GM21367 (cell line): ENCODE measurements around the gene AFF1.
"Not testable (repeated sequence)": the region's sequence is repeated elsewhere in the genome, so short reads cannot be mapped to it uniquely, and the experiment has no call there.

Experiments used
- ATAC-seq: cut with Tn5 transposase; IDR thresholded peaks from one replicate; pipeline ENCODE4 v1.9.1; 2021; ENCODE audit not compliant: unreplicated experiment

The AFF1 gene

GRCh38 chr4:87134122-87134521, 199.3 kb downstream of the AFF1 start:
- no peak for ATAC-seq

GRCh38 chr4:87141428-87141827, 206.6 kb downstream of the AFF1 start:
- no peak for ATAC-seq

GRCh38 chr4:87144356-87144755, 209.5 kb downstream of the AFF1 start:
- no peak for ATAC-seq

- ATAC-seq = not testable (repeated sequence)
Observed at GRCh38 chr4:87145934-87146333, 211.1 kb downstream of the AFF1 start.

DNA sequence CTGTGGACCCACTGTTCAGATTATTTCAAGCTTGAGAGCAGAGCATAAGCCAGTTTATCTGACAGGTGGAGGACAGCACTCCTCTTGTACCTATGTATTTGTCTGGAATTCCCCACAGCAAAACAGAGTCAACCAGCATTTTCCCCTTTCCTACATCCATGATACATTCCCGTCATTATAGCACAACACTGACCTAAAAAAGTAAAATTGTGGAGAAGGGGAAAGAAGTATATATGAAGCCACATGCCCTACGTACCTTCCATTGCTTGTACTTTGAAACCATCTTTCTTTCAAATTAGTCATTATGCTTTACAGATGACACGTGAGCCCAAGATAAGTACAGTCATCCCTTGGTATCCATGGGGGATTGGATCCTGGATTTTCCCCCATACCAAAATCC, 212.3 kb downstream of the AFF1 start:
- ATAC-seq = no peak

DNA sequence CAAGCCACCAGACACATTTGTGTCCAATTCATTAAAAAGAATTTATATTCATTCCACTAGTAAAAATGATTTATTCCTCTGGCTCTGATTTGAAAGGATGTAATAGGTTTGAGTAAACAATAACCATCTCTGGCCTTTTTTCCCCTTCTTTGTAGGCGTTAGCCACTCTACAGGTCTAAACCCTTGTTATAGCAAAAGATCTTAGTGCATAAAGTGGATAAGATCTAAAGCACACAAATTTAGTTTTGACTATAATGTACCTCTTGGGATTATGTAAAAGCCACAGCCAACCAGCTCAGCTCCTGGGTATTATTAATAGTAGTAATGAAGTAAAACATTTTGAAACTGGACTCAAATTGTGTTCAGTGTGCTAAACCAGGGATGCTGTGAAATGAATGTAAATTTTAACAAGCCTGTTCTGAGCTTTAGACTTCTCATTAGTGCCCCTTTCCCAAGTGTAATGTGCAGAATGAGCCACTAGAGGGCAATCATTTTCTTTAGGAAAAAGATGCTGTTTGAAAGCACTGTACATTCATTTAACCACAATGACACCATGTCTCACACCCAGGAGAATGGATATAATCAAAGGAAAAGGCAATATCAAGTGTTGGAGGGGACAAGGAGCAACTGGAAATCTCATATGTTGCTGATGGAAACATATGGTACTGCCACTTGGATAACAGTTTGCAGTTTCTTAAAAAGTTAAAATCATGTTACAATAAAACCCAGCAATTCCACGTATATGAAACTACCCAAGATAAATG, 215.9 kb downstream of the AFF1 start:
- ATAC-seq = peak; percentile 64

GRCh38 chr4:87151730-87152129, 216.9 kb downstream of the AFF1 start:
- ATAC-seq = no peak

- ATAC-seq = no peak
Observed at GRCh38 chr4:87152310-87153041, 217.7 kb downstream of the AFF1 start.

GRCh38 chr4:87153078-87153870, 218.5 kb downstream of the AFF1 start:
- ATAC-seq = no peak

- no peak for ATAC-seq
Observed at GRCh38 chr4:87165892-87166291, 231.1 kb downstream of the AFF1 start.

DNA sequence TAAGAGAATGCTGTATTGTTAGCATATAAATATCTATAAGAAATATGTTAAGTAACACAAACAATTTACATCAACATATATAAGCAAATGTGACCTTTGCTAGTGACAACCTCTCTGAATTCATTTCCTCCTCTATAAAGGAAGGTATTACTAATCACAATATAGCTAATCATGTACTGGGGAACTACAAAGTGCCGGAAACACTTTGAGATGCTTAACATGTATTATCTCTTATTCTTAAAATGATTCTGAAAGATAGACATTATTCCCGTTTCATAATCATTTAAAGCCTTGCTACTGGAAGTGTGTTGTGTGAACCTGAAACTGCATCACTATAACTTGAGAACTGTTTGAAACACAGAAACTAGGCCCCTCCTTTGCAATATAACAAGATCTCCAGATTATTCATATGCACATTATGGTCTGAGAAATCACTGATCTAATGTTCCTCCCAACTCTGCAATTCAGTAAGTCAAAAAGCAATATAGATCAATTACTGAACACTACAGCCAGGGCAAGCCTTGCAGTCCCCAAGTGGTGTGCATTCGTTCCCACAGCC, 231.6 kb downstream of the AFF1 start:
- ATAC-seq = no peak

- ATAC-seq = no peak
Observed at GRCh38 chr4:87171944-87172343, 237.1 kb downstream of the AFF1 start.

DNA sequence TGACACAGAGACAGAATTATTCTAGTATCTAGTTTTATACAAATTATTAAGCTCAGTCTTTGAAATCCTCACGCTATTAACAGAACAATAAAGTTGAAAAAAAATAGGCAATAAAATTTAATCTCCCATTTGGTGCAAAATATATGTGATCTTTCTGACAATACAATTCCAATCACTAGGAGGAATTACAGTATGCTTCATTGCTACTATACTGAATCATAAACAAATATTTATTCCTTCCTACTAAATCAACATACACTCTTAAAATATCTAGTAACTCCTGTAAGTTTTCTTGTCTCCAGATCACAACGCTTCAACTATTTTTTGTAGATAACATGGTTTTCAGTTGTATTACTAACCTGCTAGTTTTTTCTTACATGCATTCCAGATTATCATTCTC, 239.9 kb downstream of the AFF1 start:
- no peak for ATAC-seq

GRCh38 chr4:87179751-87180150, 244.9 kb downstream of the AFF1 start:
- ATAC-seq = no peak

DNA sequence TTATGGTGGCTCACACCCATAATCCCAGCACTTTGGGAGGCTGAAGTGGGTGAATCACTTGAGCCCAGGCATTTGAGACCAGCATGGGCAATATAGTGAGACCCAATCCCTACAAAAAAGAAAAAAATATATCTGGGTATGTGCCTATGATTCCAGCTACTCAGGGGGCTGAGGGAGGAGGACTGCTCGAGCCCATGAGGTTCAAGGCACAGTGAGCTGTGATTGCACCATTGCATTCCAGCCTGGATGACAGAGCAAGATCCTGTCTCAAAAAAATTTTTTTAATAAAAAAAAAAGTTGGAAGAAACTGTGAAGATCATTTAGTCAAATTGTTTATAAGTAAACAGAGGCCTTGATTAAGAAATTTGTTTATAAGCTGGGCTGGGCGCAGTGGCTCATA, 246.0 kb downstream of the AFF1 start:
- no peak for ATAC-seq

GRCh38 chr4:87185146-87185870, 250.5 kb downstream of the AFF1 start:
- ATAC-seq = no peak

DNA sequence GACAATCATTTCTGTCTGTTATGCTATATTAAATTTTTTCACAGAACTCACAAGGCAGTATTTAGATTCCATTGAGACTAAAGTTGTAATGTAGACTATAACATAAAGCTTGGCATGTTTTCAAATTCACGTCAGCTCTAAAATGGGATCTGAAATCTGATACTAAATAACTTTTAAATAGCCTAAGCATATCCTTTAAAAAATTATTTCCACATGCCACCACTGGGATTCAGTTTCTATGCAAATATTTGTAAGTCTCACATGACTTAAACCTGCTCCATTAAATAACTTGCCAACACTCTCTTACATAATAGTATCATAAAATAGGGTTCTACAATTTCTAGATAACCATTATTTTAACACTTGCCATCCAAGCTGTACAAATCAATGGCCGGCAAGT, 253.2 kb downstream of the AFF1 start:
- no peak for ATAC-seq

DNA sequence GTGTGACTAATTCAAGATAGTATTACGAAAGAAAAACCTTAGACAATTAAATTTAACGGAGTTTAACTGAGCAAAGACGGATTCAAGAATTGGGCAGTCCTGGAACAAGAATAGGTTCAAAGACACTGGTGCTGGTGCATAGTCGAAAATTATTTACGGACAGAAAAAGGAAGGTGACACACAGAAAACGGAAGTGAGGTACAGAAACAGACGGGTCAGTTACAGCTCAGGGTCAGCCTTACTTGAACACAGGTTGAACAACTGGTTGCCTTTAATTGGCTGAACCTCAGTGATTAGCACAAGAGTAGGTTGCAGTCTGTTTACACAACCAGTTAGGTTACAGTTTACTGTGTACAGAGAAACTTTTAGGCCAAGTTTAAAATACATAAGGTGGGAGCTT, 254.1 kb downstream of the AFF1 start:
- ATAC-seq = no peak
